HEK293T (cell line): ENCODE measurements around the gene ZFYVE19.

Experiments used
- BHLHE40 ChIP-seq: fragments of 450-650 bp; IDR thresholded peaks from 2 replicates; pipeline ENCODE4 v1.6.1; 2016; ENCODE audit warnings: mild to moderate bottlenecking, moderate library complexity, borderline replicate concordance
- FOXM1 ChIP-seq: fragments of 450-650 bp; IDR thresholded peaks from 2 replicates; pipeline ENCODE4 v1.6.1; 2017; ENCODE audit warnings: mild to moderate bottlenecking, borderline replicate concordance
- L3MBTL2 ChIP-seq: fragments of 450-650 bp; conservative IDR thresholded peaks from 2 replicates; pipeline ENCODE4 v1.6.1; 2016; ENCODE audit warnings: mild to moderate bottlenecking
- SP1 ChIP-seq: fragments of 450-650 bp; IDR thresholded peaks from 2 replicates; pipeline ENCODE4 v1.6.1; 2017

GRCh38 chr15:40807888-40808461 lies 1.1 kb downstream of the ZFYVE19 start:
- TF ChIP-seq SP1, result no peak
- TF ChIP-seq FOXM1, result no peak
- TF ChIP-seq BHLHE40, result no peak
- 0 out of 2 replicates have a peak, but pooled peaks have one; percentile 25 for TF ChIP-seq L3MBTL2
